H1 (cell line): ENCODE data around the gene MBTPS2. TPM values are rescaled to one million over a fixed set of nuclear protein-coding genes. Genes with fewer than 3 reads are reported as not detected.

Experiments used
- RAD21 ChIP-seq, 2 experiments: IDR thresholded peaks in 1 of 2; conservative IDR thresholded peaks in 1 of 2; 2 replicates each; pipeline ENCODE4 v1.6.1; 2011; ENCODE audit warnings: low read depth in 2 of 2, low read length in 2 of 2, improper control_type of control experiment in 1 of 2, inconsistent platforms in 1 of 2, mild to moderate bottlenecking in 1 of 2, moderate library complexity in 1 of 2
- TEAD4 ChIP-seq: IDR thresholded peaks from 2 replicates; pipeline ENCODE4 v1.6.1; 2012; ENCODE audit warnings: low read depth, low read length, inconsistent platforms, mixed read lengths
- polyA plus RNA-seq, 7 experiments: library from polyadenylated mRNA; depleted of rRNA in 3 of 7; stranded (reverse) in 5 of 7; unstranded in 2 of 7; fragments of >200 nt in 5 of 7; fragments of 200-250 nt in 2 of 7; gene quantifications; 1 replicate in 5 of 7; 2 replicates in 1 of 7; 4 replicates in 1 of 7; pipeline versions ENCODE4 v1.2.1 to v1.2.3, GENCODE V29; 2011 to 2013; ENCODE audit warnings: missing spikeins in 2 of 7, mixed read lengths in 2 of 7
- total RNA-seq: library from RNA; stranded (reverse); fragmentation: NEBNext Ultra II Directional; extraction: Animal tissue kit (Norgen Biotek cat#: 25700); gene quantifications from 2 replicates; pipeline ENCODE4 v1.2.1, GENCODE V29; 2021
- TF ChIP-seq, protein P1 (sequence below): IDR thresholded peaks from 2 replicates; pipeline ENCODE4 v1.6.1; 2011; ENCODE audit warnings: low read depth, mild to moderate bottlenecking, low read length; ENCODE audit not compliant: insufficient read depth

Gene MBTPS2
- total and polyA plus RNA-seq, 2 of the 8 experiments (the other 6 are each of a cell fraction or from before 2014, with no cell fraction given) = 4.3 to 7.4 TPM

- TF ChIP-seq, protein P1, sequence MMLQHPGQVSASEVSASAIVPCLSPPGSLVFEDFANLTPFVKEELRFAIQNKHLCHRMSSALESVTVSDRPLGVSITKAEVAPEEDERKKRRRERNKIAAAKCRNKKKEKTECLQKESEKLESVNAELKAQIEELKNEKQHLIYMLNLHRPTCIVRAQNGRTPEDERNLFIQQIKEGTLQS = no peak
- no peak for TF ChIP-seq RAD21 (IDR thresholded peaks at IDR 0.05 in 1 of 2, conservative IDR thresholded peaks at IDR 0.05 in 1 of 2; ENCODE audit: low read depth in 2 of 2, low read length in 2 of 2)
- TF ChIP-seq TEAD4 = no peak
These were observed 17.5 kb upstream of the MBTPS2 start (continued) for GRCh38 chrX:21821875-21822274.
